ENCODE measurements around the gene CCN5. TPM values are rescaled to one million over a fixed set of nuclear protein-coding genes. Genes with fewer than 3 reads are reported as not detected.

Gene CCN5
- total RNA-seq, 1 donor: 520 TPM

- no peak overlapping the region for H2AFZ ChIP-seq (ENCODE audit: low read length)
- no peaks in the 10 kb centered on the region for H3K36me3 ChIP-seq (ENCODE audit: insufficient read depth, low read length)
- H3K4me1 ChIP-seq (ENCODE audit: insufficient read depth, low read length): peaks cover 12% of the 10 kb centered on the region
- H3K9me3 ChIP-seq (ENCODE audit: low read depth, low read length): no peaks in the 10 kb centered on the region
- H3K27ac ChIP-seq (ENCODE audit: low read depth, low read length): no peak overlapping the region
- no peaks in the 10 kb centered on the region for H3K79me2 ChIP-seq (ENCODE audit: insufficient read depth, low read length)
- H3K27me3 ChIP-seq (ENCODE audit: insufficient read depth, low read length): peaks cover 35% of the 10 kb centered on the region
- H3K4me2 ChIP-seq (ENCODE audit: insufficient read depth, low read length): peak overlapping the region; percentile 2
- peaks cover 10% of the 10 kb centered on the region for H4K20me1 ChIP-seq (ENCODE audit: insufficient read depth, low read length)
- TF ChIP-seq CTCF (IDR thresholded peaks at IDR 0.05; ENCODE audit: extremely low read depth, low read depth, low read length): peak; percentile 79
- H3K4me3 ChIP-seq (ENCODE audit: insufficient read depth, low read length): peak overlapping the region; percentile 75
- peak; percentile 97 for DNase-seq (ENCODE audit: insufficient read length, low spot score, missing footprints)
Observed at GRCh38 chr20:44747166-44748004, 32.2 kb downstream of the CCN5 start.

GRCh38 chr20:44748005-44748370 is 32.8 kb downstream of the CCN5 start:
- TF ChIP-seq CTCF (IDR thresholded peaks at IDR 0.05; ENCODE audit: extremely low read depth, low read depth, low read length): no peak
- DNase-seq (ENCODE audit: insufficient read length, low spot score, missing footprints): peak; percentile 90
- no peaks in the 10 kb centered on the region for H3K79me2 ChIP-seq (ENCODE audit: insufficient read depth, low read length)
- H3K4me3 ChIP-seq (ENCODE audit: insufficient read depth, low read length): no peak overlapping the region
- peaks cover 39% of the 10 kb centered on the region for H3K27me3 ChIP-seq (ENCODE audit: insufficient read depth, low read length)
- H4K20me1 ChIP-seq (ENCODE audit: insufficient read depth, low read length): peaks cover 10% of the 10 kb centered on the region
- no peaks in the 10 kb centered on the region for H3K36me3 ChIP-seq (ENCODE audit: insufficient read depth, low read length)
- peaks cover 12% of the 10 kb centered on the region for H3K4me1 ChIP-seq (ENCODE audit: insufficient read depth, low read length)
- H3K27ac ChIP-seq (ENCODE audit: low read depth, low read length): no peak overlapping the region
- H3K9me3 ChIP-seq (ENCODE audit: low read depth, low read length): no peaks in the 10 kb centered on the region
- H2AFZ ChIP-seq (ENCODE audit: low read length): no peak overlapping the region
- H3K4me2 ChIP-seq (ENCODE audit: insufficient read depth, low read length): no peak overlapping the region

- H3K27me3 ChIP-seq (ENCODE audit: insufficient read depth, low read length): peaks cover 39% of the 10 kb centered on the region
- H4K20me1 ChIP-seq (ENCODE audit: insufficient read depth, low read length): peaks cover 10% of the 10 kb centered on the region
- no peak overlapping the region for H3K27ac ChIP-seq (ENCODE audit: low read depth, low read length)
- no peaks in the 10 kb centered on the region for H3K79me2 ChIP-seq (ENCODE audit: insufficient read depth, low read length)
- TF ChIP-seq CTCF (IDR thresholded peaks at IDR 0.05; ENCODE audit: extremely low read depth, low read depth, low read length): no peak
- DNase-seq (ENCODE audit: insufficient read length, low spot score, missing footprints): peak; percentile 87
- peak overlapping the region; percentile 28 for H3K4me2 ChIP-seq (ENCODE audit: insufficient read depth, low read length)
- H3K4me1 ChIP-seq (ENCODE audit: insufficient read depth, low read length): peaks cover 12% of the 10 kb centered on the region
- no peak overlapping the region for H3K4me3 ChIP-seq (ENCODE audit: insufficient read depth, low read length)
- H2AFZ ChIP-seq (ENCODE audit: low read length): peak overlapping the region; percentile 65
- H3K36me3 ChIP-seq (ENCODE audit: insufficient read depth, low read length): no peaks in the 10 kb centered on the region
- no peaks in the 10 kb centered on the region for H3K9me3 ChIP-seq (ENCODE audit: low read depth, low read length)
Observed at GRCh38 chr20:44750081-44750805, 35.1 kb downstream of the CCN5 start.
